OCI-LY3 (cell line): ENCODE measurements around the gene NARS2.
A peak's percentile ranks its signal among the peaks of the same experiment; 100 is the strongest.
"Not testable (repeated sequence)": the region's sequence is repeated elsewhere in the genome, so short reads cannot be mapped to it uniquely, and the experiment has no call there.

Experiments
- H2AFZ ChIP-seq: fragments of 200-600, 300-600 bp; shearing (Covaris generic); 2 replicates; pipeline ENCODE4 v1.6.0; 2014; ENCODE audit warnings: antibody characterized with exemption, low read depth, low read length
- H3K27ac ChIP-seq: fragments of 200-600, 300-600 bp; sonication (generic); 2 replicates; pipeline ENCODE4 v1.5.1; 2014; ENCODE audit warnings: mild to moderate bottlenecking, low read length, moderate library complexity, mixed read lengths
- H3K27me3 ChIP-seq: fragments of 200-600, 300-600 bp; sonication (generic); 2 replicates; pipeline ENCODE4 v1.6.1; 2014; ENCODE audit warnings: low read depth, low read length, mixed read lengths
- H3K36me3 ChIP-seq: fragments of 200-600, 300-600 bp; sonication (generic); replicated peaks from 2 replicates; pipeline ENCODE3; 2014; ENCODE audit warnings: low read depth, low read length, mixed read lengths
- H3K4me1 ChIP-seq: fragments of 300-600, 200-600 bp; sonication (generic); 2 replicates; pipeline ENCODE4 v1.6.1; 2014; ENCODE audit warnings: low read length, mixed read lengths
- H3K4me2 ChIP-seq: fragments of 200-600, 300-600 bp; sonication (generic); 2 replicates; pipeline ENCODE4 v1.6.1; 2014; ENCODE audit warnings: low read length, mixed read lengths
- H3K4me3 ChIP-seq: fragments of 300-600, 200-600 bp; sonication (generic); 2 replicates; pipeline ENCODE4 v1.5.1; 2014; ENCODE audit warnings: antibody characterized with exemption, mild to moderate bottlenecking, low read length, moderate library complexity
- H3K79me2 ChIP-seq: fragments of 300-600, 200-600 bp; shearing (Covaris generic); 2 replicates; pipeline ENCODE4 v1.6.1; 2014; ENCODE audit warnings: mild to moderate bottlenecking, low read length, mixed read lengths
- H3K9ac ChIP-seq: fragments of 300-600, 200-600 bp; shearing (Covaris generic); 2 replicates; pipeline ENCODE4 v1.6.0; 2014; ENCODE audit warnings: mild to moderate bottlenecking, low read length, moderate library complexity
- H3K9me3 ChIP-seq: fragments of 200-600, 300-600 bp; shearing (Covaris generic); 2 replicates; pipeline ENCODE4 v1.6.1; 2014; ENCODE audit warnings: low read length, mixed read lengths; ENCODE audit not compliant: insufficient read depth
- H4K20me1 ChIP-seq: fragments of 200-600, 300-600 bp; sonication (generic); 2 replicates; pipeline ENCODE4 v1.6.1; 2016; ENCODE audit warnings: low read length, mixed read lengths; ENCODE audit not compliant: insufficient read depth
- CTCF ChIP-seq: fragments of 200-600, 300-600 bp; sonication (generic); IDR thresholded peaks from 2 replicates; pipeline ENCODE4 v1.5.1; 2014; ENCODE audit warnings: antibody characterized with exemption, low read length, low read depth
- EZH2phosphoT487 ChIP-seq: fragments of 200-600 bp; shearing (Covaris generic); IDR thresholded peaks from 2 replicates; pipeline ENCODE4 v1.6.1; 2018; ENCODE audit warnings: antibody characterized with exemption, mixed run types, low read depth

Gene NARS2

DNA sequence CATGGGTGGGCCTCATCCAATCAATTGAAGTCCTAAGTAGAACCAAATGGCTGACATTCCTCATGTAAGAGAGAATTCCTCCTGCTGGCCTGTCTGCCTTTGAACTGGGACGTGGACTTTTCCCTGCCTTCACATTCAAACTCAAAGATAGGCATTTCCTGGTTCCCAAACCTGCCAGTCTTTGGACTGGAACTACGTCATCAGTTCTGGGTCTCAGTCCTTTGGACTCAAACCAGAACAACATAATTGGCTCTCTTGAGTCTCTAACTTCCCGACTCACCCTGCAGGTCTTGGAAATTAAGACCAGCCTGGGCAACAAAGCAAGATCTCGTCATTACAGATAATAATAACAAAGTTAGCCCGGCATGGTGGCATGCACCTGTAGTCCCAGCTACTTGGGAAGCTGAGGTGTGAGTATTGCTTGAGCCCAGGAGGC, 38.7 kb upstream of the NARS2 start:
- Histone ChIP-seq H3K4me1 (peaks cover 5% of the 10 kb centered on the region), H4K20me1 (no peaks in the 10 kb centered on the region), H3K4me2 (no peak overlapping the region), H3K9me3 (no peaks in the 10 kb centered on the region), H3K9ac (no peak overlapping the region), H3K79me2 (no peaks in the 10 kb centered on the region), H3K27ac (no peak overlapping the region), H3K4me3 (no peak overlapping the region), H3K27me3 (no peaks in the 10 kb centered on the region), H3K36me3 (no peaks in the 10 kb centered on the region), H2AFZ (no peak overlapping the region)
- no peak for TF ChIP-seq EZH2phosphoT487
- no peak for TF ChIP-seq CTCF

DNA sequence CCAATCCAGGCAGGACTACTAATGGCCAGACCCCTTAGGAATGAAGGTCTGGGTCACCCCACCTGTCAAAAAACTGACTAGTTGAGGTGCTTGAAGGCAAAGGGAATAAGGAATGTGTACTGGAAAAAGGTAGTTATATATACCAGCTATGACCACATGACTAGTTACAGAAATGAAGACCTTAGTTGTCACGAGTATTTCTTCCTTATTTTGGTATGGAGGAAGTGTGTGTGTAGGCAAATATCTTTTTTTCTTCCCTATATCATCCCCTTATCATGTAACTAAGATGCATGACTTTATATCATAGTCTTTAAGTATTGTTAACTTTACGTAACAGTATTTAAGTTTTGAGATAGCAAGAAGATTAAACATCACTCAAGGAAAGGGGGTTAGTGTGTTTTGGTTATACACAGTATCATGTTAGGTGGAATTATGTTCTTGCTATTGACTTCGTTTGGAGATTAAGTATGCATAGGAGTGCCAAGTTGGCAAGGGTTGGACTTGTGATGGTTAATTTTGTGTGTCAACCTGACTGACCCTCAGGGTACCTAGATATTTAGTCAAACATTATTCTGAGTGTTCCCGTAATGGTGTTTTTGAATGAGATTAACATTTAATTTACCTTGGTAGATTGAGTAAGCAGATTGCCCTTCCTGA, 38.2 kb upstream of the NARS2 start:
- Histone ChIP-seq H3K4me2 (no peak overlapping the region), H3K27me3 (no peaks in the 10 kb centered on the region), H3K27ac (no peak overlapping the region), H3K4me1 (peaks cover 5% of the 10 kb centered on the region), H2AFZ (peak overlapping the region; percentile 42; the same call in 1 of the 2 replicates), H3K79me2 (no peaks in the 10 kb centered on the region), H3K9me3 (no peaks in the 10 kb centered on the region), H3K36me3 (no peaks in the 10 kb centered on the region), H4K20me1 (no peaks in the 10 kb centered on the region), H3K4me3 (no peak overlapping the region), H3K9ac (no peak overlapping the region)
- TF ChIP-seq CTCF = no peak
- no peak for TF ChIP-seq EZH2phosphoT487

DNA sequence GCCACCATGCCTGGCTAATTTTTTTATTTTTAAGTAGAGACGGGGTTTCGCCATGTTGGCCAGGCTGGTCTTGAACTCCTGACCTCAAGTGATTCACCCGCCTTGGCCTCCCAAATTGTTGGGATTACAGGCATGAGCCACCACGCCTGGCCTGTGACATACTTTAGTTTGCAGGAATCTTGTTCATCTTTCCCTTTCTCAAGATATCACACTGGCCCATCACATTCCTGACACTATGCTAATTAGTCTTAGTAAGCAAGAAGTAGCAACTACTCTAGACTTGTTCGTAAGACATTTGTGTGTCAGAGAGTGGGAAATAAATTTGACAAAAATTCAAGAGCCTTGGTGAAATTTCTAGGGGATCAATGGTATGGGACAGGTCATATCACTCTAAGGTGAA, 34.7 kb upstream of the NARS2 start:
- H3K9me3 ChIP-seq, H3K36me3 ChIP-seq, H3K4me3 ChIP-seq, H3K27ac ChIP-seq, H4K20me1 ChIP-seq, H3K4me1 ChIP-seq, H2AFZ ChIP-seq, H3K9ac ChIP-seq, H3K79me2 ChIP-seq, H3K4me2 ChIP-seq: not testable (repeated sequence)
- H3K27me3 ChIP-seq = peaks cover 12% of the 10 kb centered on the region

DNA sequence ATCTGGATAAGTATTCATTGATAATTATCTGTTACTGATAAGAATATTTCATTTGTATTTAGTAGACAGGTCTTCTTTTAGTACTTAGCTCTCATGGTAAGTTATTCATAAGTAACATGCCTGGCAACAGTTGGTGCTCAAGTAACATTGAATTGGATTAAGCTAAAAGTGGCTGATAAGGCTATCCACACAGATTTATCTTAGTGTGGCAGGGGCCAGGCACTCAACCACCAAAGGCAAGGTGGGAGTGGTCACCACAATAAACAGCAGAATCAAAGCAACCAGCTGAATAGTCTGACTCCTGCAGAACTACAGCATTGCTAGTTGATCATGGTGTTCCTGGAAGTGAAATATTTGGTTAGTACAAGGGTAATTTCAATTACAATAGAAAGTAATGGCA, 33.0 kb upstream of the NARS2 start:
- Histone ChIP-seq H3K9me3 (no peaks in the 10 kb centered on the region), H3K4me3 (no peak overlapping the region), H3K27me3 (peaks cover 12% of the 10 kb centered on the region), H3K9ac (no peak overlapping the region), H3K27ac (no peak overlapping the region), H4K20me1 (no peaks in the 10 kb centered on the region), H3K36me3 (no peaks in the 10 kb centered on the region), H2AFZ (no peak overlapping the region), H3K4me1 (peaks cover 3% of the 10 kb centered on the region), H3K4me2 (no peak overlapping the region), H3K79me2 (no peaks in the 10 kb centered on the region)
- TF ChIP-seq CTCF (no peak), EZH2phosphoT487 (no peak)
